Activated CD8-positive, alpha-beta memory T cell treated with anti-CD3 and anti-CD28 coated beads, Interleukin-2, amount 50 U/mL, for 24 hours (primary cell): ENCODE results near the gene ZFP62.
"Not testable (repeated sequence)": the region's sequence is repeated elsewhere in the genome, so short reads cannot be mapped to it uniquely, and the experiment has no call there.

Source experiments
- DNase-seq: peaks from one replicate; pipeline ENCODE4 v3.0.0-alpha.2; 2020; ENCODE audit errors: extremely low read depth

ZFP62 gene

GRCh38 chr5:180830253-180831138 lies 30.6 kb downstream of the ZFP62 start:
- DNase-seq, result peak; percentile 39

- no peak for DNase-seq
These were observed 31.4 kb downstream of the ZFP62 start for GRCh38 chr5:180829726-180830125.

- not testable (repeated sequence) for DNase-seq
These were observed 32.1 kb downstream of the ZFP62 start for GRCh38 chr5:180828756-180829531.

GRCh38 chr5:180827374-180827773 lies 33.7 kb downstream of the ZFP62 start:
- not testable (repeated sequence) for DNase-seq

- DNase-seq, result no peak
These were observed 35.1 kb downstream of the ZFP62 start for GRCh38 chr5:180825768-180826525.

- no peak for DNase-seq
These were observed 36.2 kb downstream of the ZFP62 start for GRCh38 chr5:180824630-180825476.

GRCh38 chr5:180823940-180824629 lies 37.0 kb downstream of the ZFP62 start:
- DNase-seq, result no peak

- DNase-seq, result no peak
These were observed 37.7 kb downstream of the ZFP62 start for GRCh38 chr5:180823346-180823745.

- DNase-seq, result no peak
These were observed 39.5 kb downstream of the ZFP62 start for GRCh38 chr5:180821538-180821937.

GRCh38 chr5:180820788-180821321 lies 40.2 kb downstream of the ZFP62 start:
- no peak for DNase-seq

- DNase-seq, result no peak
These were observed 42.3 kb downstream of the ZFP62 start for GRCh38 chr5:180818677-180819341.

GRCh38 chr5:180817893-180818674 lies 43.0 kb downstream of the ZFP62 start:
- no peak for DNase-seq

GRCh38 chr5:180816608-180817534 lies 44.2 kb downstream of the ZFP62 start:
- DNase-seq, result no peak

GRCh38 chr5:180815293-180815917 lies 45.7 kb downstream of the ZFP62 start:
- DNase-seq, result no peak

GRCh38 chr5:180813420-180813819 lies 47.7 kb downstream of the ZFP62 start:
- DNase-seq, result no peak

GRCh38 chr5:180811623-180812124 lies 49.4 kb downstream of the ZFP62 start:
- no peak for DNase-seq

GRCh38 chr5:180810959-180811622 lies 50.0 kb downstream of the ZFP62 start:
- DNase-seq, result no peak
